Thyroid gland (tissue), 4 donors: ENCODE data around the gene DGKQ. TPM values are rescaled to one million over a fixed set of nuclear protein-coding genes. Genes with fewer than 3 reads are reported as not detected.

Experiments
- DNase-seq, 2 donors: peaks; one replicate each; pipeline ENCODE4 v3.0.0-alpha.2; 2019
- H3K27ac ChIP-seq, 3 donors: fragments of 200-600 bp; sonication (generic); 1 replicate in 2 of 3; 2 replicates in 1 of 3; pipeline ENCODE4 v1.5.1; 2016 to 2019; ENCODE audit warnings: mild to moderate bottlenecking in 1 of 3, moderate library complexity in 1 of 3
- H3K27me3 ChIP-seq: fragments of 200-600 bp; sonication (generic); one replicate; pipeline ENCODE4 v1.5.1; 2019
- H3K36me3 ChIP-seq, 2 donors: fragments of 200-600 bp; sonication (generic); one replicate each; pipeline ENCODE4 v1.5.1; 2016 to 2019
- H3K4me1 ChIP-seq, 2 donors: fragments of 200-600 bp; sonication (generic); one replicate each; pipeline ENCODE4 v1.5.1; 2017 to 2019
- H3K4me3 ChIP-seq, 3 donors: fragments of 200-600 bp; sonication (generic); replicated peaks in 1 of 3; 1 replicate in 2 of 3; 2 replicates in 1 of 3; pipeline ENCODE4 v1.5.1; 2016; ENCODE audit warnings: mild to moderate bottlenecking in 1 of 3
- H3K9me3 ChIP-seq: fragments of 200-600 bp; sonication (generic); one replicate; pipeline ENCODE4 v1.5.1; 2017
- POLR2A ChIP-seq, 2 donors: fragments of 450-650 bp; IDR thresholded peaks; one replicate each; pipeline ENCODE4 v1.6.1; 2017; ENCODE audit warnings: antibody characterized with exemption in 2 of 2, mild to moderate bottlenecking in 2 of 2, moderate library complexity in 1 of 2
- WGBS, 2 donors: methylation state at CpG; one replicate each; pipeline ENCODE4 v1.1.5; 2017; 5-methylcytosine and 5-hydroxymethylcytosine counted together
- intact Hi-C: fragments of 100-400 bp; cut with DNase I; formaldehyde crosslinking; loops from one replicate; pipeline ENCODE4 v1.15.1; 2023
- total RNA-seq, 4 donors: library from RNA; depleted of rRNA; stranded (reverse); fragments of >200 nt; gene quantifications; one replicate each; pipeline ENCODE4 v1.2.3, GENCODE V29; 2016
- TF ChIP-seq, protein P1 (sequence below), 6 experiments: fragments of 200-600 bp in 3 of 6; fragments of 450-650 bp in 3 of 6; sonication (generic) in 3 of 6; IDR thresholded peaks; one replicate each; pipeline ENCODE4 v1.5.1; 2016 to 2019; ENCODE audit warnings: antibody characterized with exemption in 6 of 6, mild to moderate bottlenecking in 2 of 6, inconsistent platforms in 1 of 6, moderate library complexity in 1 of 6

Gene DGKQ
- 10 to 100 TPM; 10.2 to 17.0 (median 11.6) TPM for total RNA-seq

DNA sequence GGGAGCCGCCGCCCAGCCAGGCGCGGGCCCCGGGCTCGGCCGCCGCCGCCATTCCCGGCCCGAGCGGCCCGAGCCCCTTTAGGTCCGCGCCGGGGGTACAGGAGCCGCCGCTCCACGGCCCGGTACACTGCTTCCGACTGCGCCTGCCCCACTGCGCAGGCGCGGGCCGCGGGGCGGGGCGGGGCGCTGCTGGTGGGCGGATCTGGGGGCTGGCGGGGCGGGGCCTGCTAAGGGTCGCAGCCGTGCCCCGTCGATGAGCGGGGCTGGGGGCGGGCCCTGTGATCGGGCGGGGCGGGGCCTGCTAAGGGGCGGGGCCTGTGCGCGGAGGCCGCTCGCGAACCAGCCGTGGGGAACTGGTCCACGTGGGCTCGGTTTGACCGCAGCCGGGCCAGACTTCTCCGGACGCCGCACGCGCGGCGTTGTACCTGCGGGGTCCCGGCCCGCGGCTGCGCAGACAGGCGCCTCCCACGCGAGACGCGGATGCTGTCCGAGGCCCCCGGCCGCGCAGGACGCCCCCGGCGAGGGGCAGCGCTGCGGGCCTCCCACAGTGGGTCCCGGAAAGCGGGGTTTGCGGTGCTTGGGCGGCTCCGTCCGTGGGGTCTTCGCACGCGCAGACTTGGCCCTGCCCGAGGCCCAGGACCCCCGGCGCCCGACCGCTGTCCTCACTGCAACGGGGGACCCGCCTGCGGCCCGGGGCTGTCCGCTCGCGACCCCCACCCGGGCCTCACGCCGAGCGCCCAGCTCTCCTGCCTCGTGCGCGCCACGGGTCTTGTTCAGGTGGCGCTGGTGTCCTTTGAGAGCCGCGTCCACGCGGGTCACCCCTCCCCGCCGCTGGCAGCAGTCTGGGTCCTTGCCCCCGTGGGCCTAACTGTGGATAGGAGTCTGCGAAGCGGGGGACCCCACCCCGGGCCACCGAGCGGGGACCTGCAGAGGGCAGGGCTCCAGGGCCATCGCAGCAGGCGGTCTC lies at the start of gene DGKQ:
DGKQ (minus strand) TSS at position 139 of the 967 bp plus-strand sequence; CDS start at position 52, 87 bp downstream.
- no peaks in the 10 kb centered on the region for H3K27me3 ChIP-seq
- TF ChIP-seq, protein P1, sequence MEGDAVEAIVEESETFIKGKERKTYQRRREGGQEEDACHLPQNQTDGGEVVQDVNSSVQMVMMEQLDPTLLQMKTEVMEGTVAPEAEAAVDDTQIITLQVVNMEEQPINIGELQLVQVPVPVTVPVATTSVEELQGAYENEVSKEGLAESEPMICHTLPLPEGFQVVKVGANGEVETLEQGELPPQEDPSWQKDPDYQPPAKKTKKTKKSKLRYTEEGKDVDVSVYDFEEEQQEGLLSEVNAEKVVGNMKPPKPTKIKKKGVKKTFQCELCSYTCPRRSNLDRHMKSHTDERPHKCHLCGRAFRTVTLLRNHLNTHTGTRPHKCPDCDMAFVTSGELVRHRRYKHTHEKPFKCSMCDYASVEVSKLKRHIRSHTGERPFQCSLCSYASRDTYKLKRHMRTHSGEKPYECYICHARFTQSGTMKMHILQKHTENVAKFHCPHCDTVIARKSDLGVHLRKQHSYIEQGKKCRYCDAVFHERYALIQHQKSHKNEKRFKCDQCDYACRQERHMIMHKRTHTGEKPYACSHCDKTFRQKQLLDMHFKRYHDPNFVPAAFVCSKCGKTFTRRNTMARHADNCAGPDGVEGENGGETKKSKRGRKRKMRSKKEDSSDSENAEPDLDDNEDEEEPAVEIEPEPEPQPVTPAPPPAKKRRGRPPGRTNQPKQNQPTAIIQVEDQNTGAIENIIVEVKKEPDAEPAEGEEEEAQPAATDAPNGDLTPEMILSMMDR (IDR thresholded peaks at IDR 0.05), result no peak
- TF ChIP-seq POLR2A (IDR thresholded peaks at IDR 0.05), result peak in 1 of 2 donors; percentile 57
- H3K36me3 ChIP-seq, result no peaks in the 10 kb centered on the region
- no peak within 1 kb of the TSS for H3K27ac ChIP-seq
- intact Hi-C loops, result loop anchor here (2.0 kb wide), 1 partner anchor 41 kb away; the partner anchor contains the start of genes GAK and TMEM175
- H3K4me1 ChIP-seq, result peaks cover 16 to 21% of the 10 kb centered on the region in 2 donors
- peak within 1 kb of the TSS; percentile 25 to 72 (median 70) for H3K4me3 ChIP-seq
- no peaks in the 10 kb centered on the region for H3K9me3 ChIP-seq
- 51 to 69% methylated on average over 8 to 20 of the region's 123 CpGs for WGBS, 2 donors
- peak; percentile 76 to 80 for DNase-seq

- 89 to 97% methylated on average over 10 to 19 of the region's 19 CpGs for WGBS, 2 donors
- H3K4me3 ChIP-seq, result no peak overlapping the region
- peaks cover 2 to 3% of the 10 kb centered on the region in 2 donors for H3K4me1 ChIP-seq
- no peaks in the 10 kb centered on the region for H3K27me3 ChIP-seq
- peaks cover 16 to 17% of the 10 kb centered on the region in 2 donors for H3K36me3 ChIP-seq
- no peak for TF ChIP-seq POLR2A (IDR thresholded peaks at IDR 0.05)
- TF ChIP-seq, protein P1 (IDR thresholded peaks at IDR 0.05), result no peak
- no peak overlapping the region for H3K27ac ChIP-seq
- no peaks in the 10 kb centered on the region for H3K9me3 ChIP-seq
- intact Hi-C loops, result no loop called here
- DNase-seq, result no peak
Observed at GRCh38 chr4:1022739-1023066, 49.3 kb upstream of the DGKQ start.

- peaks cover 16 to 17% of the 10 kb centered on the region in 2 donors for H3K36me3 ChIP-seq
- intact Hi-C loops, result no loop called here
- H3K9me3 ChIP-seq, result no peaks in the 10 kb centered on the region
- no peak for DNase-seq
- TF ChIP-seq POLR2A (IDR thresholded peaks at IDR 0.05), result no peak
- TF ChIP-seq, protein P1 (IDR thresholded peaks at IDR 0.05), result no peak
- H3K27ac ChIP-seq, result no peak overlapping the region
- H3K4me1 ChIP-seq, result peaks cover 3 to 6% of the 10 kb centered on the region in 2 donors
- no peak overlapping the region for H3K4me3 ChIP-seq
- no peaks in the 10 kb centered on the region for H3K27me3 ChIP-seq
- WGBS, 2 donors, result 93 to 96% methylated on average over 5 to 31 of the region's 46 CpGs
Observed at GRCh38 chr4:1022051-1022738, 48.8 kb upstream of the DGKQ start.

GRCh38 chr4:1021386-1022050 lies 48.1 kb upstream of the DGKQ start:
- H3K27ac ChIP-seq, result no peak overlapping the region
- no peak overlapping the region for H3K4me3 ChIP-seq
- TF ChIP-seq, protein P1 (IDR thresholded peaks at IDR 0.05), result no peak
- no peak for TF ChIP-seq POLR2A (IDR thresholded peaks at IDR 0.05)
- H3K27me3 ChIP-seq, result no peaks in the 10 kb centered on the region
- peaks cover 16 to 17% of the 10 kb centered on the region in 2 donors for H3K36me3 ChIP-seq
- intact Hi-C loops, result no loop called here
- H3K9me3 ChIP-seq, result no peaks in the 10 kb centered on the region
- no peak for DNase-seq
- 78 to 94% methylated on average over 11 to 13 of the region's 19 CpGs for WGBS, 2 donors
- H3K4me1 ChIP-seq, result peaks cover 3 to 6% of the 10 kb centered on the region in 2 donors
